NAMALWA (cell line): ENCODE results near the gene TOP2B.
A peak's percentile ranks its signal among the peaks of the same experiment; 100 is the strongest.

ENCODE experiments used
- DNase-seq: peaks from one replicate; pipeline ENCODE4 v3.0.0-alpha.2; 2015; ENCODE audit warnings: low spot score

The TOP2B gene

GRCh38 chr3:25619382-25619781, 45.3 kb downstream of the TOP2B start:
- DNase-seq: no peak

- no peak for DNase-seq
Observed at GRCh38 chr3:25618028-25618427, 46.7 kb downstream of the TOP2B start.

GRCh38 chr3:25611193-25611592, 53.5 kb downstream of the TOP2B start:
- no peak for DNase-seq

GRCh38 chr3:25610779-25611178, 53.9 kb downstream of the TOP2B start:
- no peak for DNase-seq

- DNase-seq: no peak
Observed at GRCh38 chr3:25610167-25610566, 54.5 kb downstream of the TOP2B start.

GRCh38 chr3:25604107-25604805, 60.5 kb downstream of the TOP2B start:
- DNase-seq: no peak

- DNase-seq: no peak
Observed at GRCh38 chr3:25603703-25604102, 61.0 kb downstream of the TOP2B start.

GRCh38 chr3:25597535-25598101, 67.1 kb downstream of the TOP2B start:
- DNase-seq: no peak

- DNase-seq: peak; percentile 90
Observed at GRCh38 chr3:25594007-25594502, 70.7 kb downstream of the TOP2B start.

GRCh38 chr3:25593001-25593400, 71.7 kb downstream of the TOP2B start:
- DNase-seq: no peak

GRCh38 chr3:25592510-25592968, 72.2 kb downstream of the TOP2B start:
- DNase-seq: no peak

- no peak for DNase-seq
Observed at GRCh38 chr3:25589783-25590258, 74.9 kb downstream of the TOP2B start.

- DNase-seq: no peak
Observed at GRCh38 chr3:25589104-25589782, 75.5 kb downstream of the TOP2B start.

- DNase-seq: no peak
Observed at GRCh38 chr3:25588441-25589103, 76.1 kb downstream of the TOP2B start.

GRCh38 chr3:25587975-25588374, 76.7 kb downstream of the TOP2B start:
- DNase-seq: no peak

- no peak for DNase-seq
Observed at GRCh38 chr3:25587526-25587925, 77.2 kb downstream of the TOP2B start.

- DNase-seq: peak; percentile 42
Observed at GRCh38 chr3:25587094-25587493, 77.6 kb downstream of the TOP2B start.

GRCh38 chr3:25586553-25586952, 78.2 kb downstream of the TOP2B start:
- DNase-seq: no peak

GRCh38 chr3:25586167-25586505, 78.6 kb downstream of the TOP2B start:
- no peak for DNase-seq

GRCh38 chr3:25585361-25586166, 79.1 kb downstream of the TOP2B start:
- DNase-seq: no peak

GRCh38 chr3:25584011-25584789, 80.5 kb downstream of the TOP2B start:
- no peak for DNase-seq
